Mucosa of stomach (tissue), 1 donor: ENCODE results near the gene CNTNAP2.
"Not testable (repeated sequence)": the region's sequence is repeated elsewhere in the genome, so short reads cannot be mapped to it uniquely, and the experiment has no call there.

ENCODE experiments used
- H3K27me3 ChIP-seq: one replicate; pipeline ENCODE4 v1.7.0; 2013; ENCODE audit warnings: mild to moderate bottlenecking, low read length; ENCODE audit not compliant: control insufficient read depth, insufficient read depth
- H3K36me3 ChIP-seq: one replicate; pipeline ENCODE4 v1.7.0; 2013; ENCODE audit warnings: low read length; ENCODE audit not compliant: control insufficient read depth, insufficient read depth
- H3K4me1 ChIP-seq: one replicate; pipeline ENCODE4 v1.7.0; 2013; ENCODE audit warnings: mild to moderate bottlenecking, low read length; ENCODE audit not compliant: control insufficient read depth, insufficient read depth
- H3K4me3 ChIP-seq: one replicate; pipeline ENCODE4 v1.7.0; 2013; ENCODE audit warnings: low read length
- H3K9ac ChIP-seq: one replicate; pipeline ENCODE4 v1.7.0; 2013; ENCODE audit warnings: mild to moderate bottlenecking, low read length, moderate library complexity
- H3K9me3 ChIP-seq: one replicate; pipeline ENCODE4 v1.7.0; 2013; ENCODE audit warnings: mild to moderate bottlenecking, low read length, moderate library complexity; ENCODE audit not compliant: control insufficient read depth
- donor health status: Pancreatic carcinoma.

Gene CNTNAP2

GRCh38 chr7:147586110-147586509 lies 1469.5 kb downstream of the CNTNAP2 start:
- no peak overlapping the region for H3K9ac ChIP-seq
- no peak overlapping the region for H3K4me3 ChIP-seq
- H3K4me1 ChIP-seq = no peaks in the 10 kb centered on the region

GRCh38 chr7:147586526-147586925 lies 1469.9 kb downstream of the CNTNAP2 start:
- no peaks in the 10 kb centered on the region for H3K9me3 ChIP-seq
- H3K9ac ChIP-seq = no peak overlapping the region
- no peak overlapping the region for H3K4me3 ChIP-seq
- no peaks in the 10 kb centered on the region for H3K27me3 ChIP-seq
- no peaks in the 10 kb centered on the region for H3K4me1 ChIP-seq
- H3K36me3 ChIP-seq = no peaks in the 10 kb centered on the region

More at GRCh38 chr7:147586110-147586509, 1469.5 kb downstream of the CNTNAP2 start:
- H3K27me3 ChIP-seq = no peaks in the 10 kb centered on the region
- H3K36me3 ChIP-seq = no peaks in the 10 kb centered on the region
- H3K9me3 ChIP-seq = no peaks in the 10 kb centered on the region

GRCh38 chr7:147593271-147594057 lies 1476.9 kb downstream of the CNTNAP2 start:
- Histone ChIP-seq H3K4me3 (no peak overlapping the region), H3K9ac (no peak overlapping the region)

GRCh38 chr7:147595042-147595441 lies 1478.4 kb downstream of the CNTNAP2 start:
- Histone ChIP-seq H3K27me3 (no peaks in the 10 kb centered on the region), H3K9me3 (no peaks in the 10 kb centered on the region), H3K4me3 (no peak overlapping the region), H3K36me3 (no peaks in the 10 kb centered on the region), H3K9ac (no peak overlapping the region), H3K4me1 (no peaks in the 10 kb centered on the region)

More at GRCh38 chr7:147593271-147594057, 1476.9 kb downstream of the CNTNAP2 start:
- H3K9me3 ChIP-seq = no peaks in the 10 kb centered on the region
- no peaks in the 10 kb centered on the region for H3K36me3 ChIP-seq
- H3K27me3 ChIP-seq = no peaks in the 10 kb centered on the region
- no peaks in the 10 kb centered on the region for H3K4me1 ChIP-seq

GRCh38 chr7:147598687-147599086 lies 1482.1 kb downstream of the CNTNAP2 start:
- not testable (repeated sequence) for H3K4me1 ChIP-seq, H3K27me3 ChIP-seq, H3K36me3 ChIP-seq, H3K4me3 ChIP-seq, H3K9me3 ChIP-seq, H3K9ac ChIP-seq

- Histone ChIP-seq H3K9ac (no peak overlapping the region), H3K4me3 (no peak overlapping the region), H3K36me3 (no peaks in the 10 kb centered on the region), H3K9me3 (no peaks in the 10 kb centered on the region), H3K27me3 (no peaks in the 10 kb centered on the region), H3K4me1 (no peaks in the 10 kb centered on the region)
These were observed 1488.7 kb downstream of the CNTNAP2 start for GRCh38 chr7:147605323-147605722.

- no peak overlapping the region for H3K4me3 ChIP-seq
- H3K9ac ChIP-seq = no peak overlapping the region
- no peaks in the 10 kb centered on the region for H3K4me1 ChIP-seq
- no peaks in the 10 kb centered on the region for H3K36me3 ChIP-seq
- no peaks in the 10 kb centered on the region for H3K27me3 ChIP-seq
- H3K9me3 ChIP-seq = no peaks in the 10 kb centered on the region
These were observed 1490.7 kb downstream of the CNTNAP2 start for GRCh38 chr7:147607157-147607800.

- H3K4me3 ChIP-seq = no peak overlapping the region
- no peaks in the 10 kb centered on the region for H3K9me3 ChIP-seq
- H3K4me1 ChIP-seq = no peaks in the 10 kb centered on the region
These were observed 1494.8 kb downstream of the CNTNAP2 start for GRCh38 chr7:147611431-147611830.

GRCh38 chr7:147635288-147635687 lies 1518.7 kb downstream of the CNTNAP2 start:
- Histone ChIP-seq H3K27me3 (no peaks in the 10 kb centered on the region), H3K36me3 (no peaks in the 10 kb centered on the region), H3K9me3 (no peaks in the 10 kb centered on the region), H3K9ac (no peak overlapping the region), H3K4me1 (no peaks in the 10 kb centered on the region), H3K4me3 (no peak overlapping the region)

More at GRCh38 chr7:147611431-147611830, 1494.8 kb downstream of the CNTNAP2 start:
- Histone ChIP-seq H3K9ac (no peak overlapping the region), H3K27me3 (no peaks in the 10 kb centered on the region), H3K36me3 (no peaks in the 10 kb centered on the region)

GRCh38 chr7:147636553-147636952 lies 1520.0 kb downstream of the CNTNAP2 start:
- H3K4me1 ChIP-seq = no peaks in the 10 kb centered on the region
- no peaks in the 10 kb centered on the region for H3K36me3 ChIP-seq
- no peaks in the 10 kb centered on the region for H3K9me3 ChIP-seq
- no peak overlapping the region for H3K4me3 ChIP-seq
- H3K9ac ChIP-seq = no peak overlapping the region
- no peaks in the 10 kb centered on the region for H3K27me3 ChIP-seq

- H3K4me3 ChIP-seq = no peak overlapping the region
- H3K9ac ChIP-seq = no peak overlapping the region
- no peaks in the 10 kb centered on the region for H3K4me1 ChIP-seq
- H3K36me3 ChIP-seq = no peaks in the 10 kb centered on the region
- no peaks in the 10 kb centered on the region for H3K27me3 ChIP-seq
- no peaks in the 10 kb centered on the region for H3K9me3 ChIP-seq
These were observed 1522.0 kb downstream of the CNTNAP2 start for GRCh38 chr7:147638566-147638965.

- H3K9ac ChIP-seq = no peak overlapping the region
- no peaks in the 10 kb centered on the region for H3K9me3 ChIP-seq
- H3K4me3 ChIP-seq = no peak overlapping the region
- H3K27me3 ChIP-seq = no peaks in the 10 kb centered on the region
- no peaks in the 10 kb centered on the region for H3K36me3 ChIP-seq
- H3K4me1 ChIP-seq = no peaks in the 10 kb centered on the region
These were observed 1522.4 kb downstream of the CNTNAP2 start for GRCh38 chr7:147639037-147639436.
